ENCODE results near the gene TDO2.
"Not testable (repeated sequence)": the region's sequence is repeated elsewhere in the genome, so short reads cannot be mapped to it uniquely, and the experiment has no call there.

TDO2 gene

GRCh38 chr4:155903453-155903852 is at the start of gene TDO2:
Gene TDO2, plus strand, starts transcription at chr4:155903696. Its CDS starts 63 bp downstream, at chr4:155903759.
- FAIRE-seq: no peak
- DNase-seq (ENCODE audit: low spot score): no peak

GRCh38 chr4:155854582-155855226 is 48.8 kb upstream of the TDO2 start:
- FAIRE-seq: peak; percentile 15
- peak; percentile 47 for DNase-seq (ENCODE audit: low spot score)

GRCh38 chr4:155855897-155856296 is 47.6 kb upstream of the TDO2 start:
- DNase-seq (ENCODE audit: low spot score) (no peak), FAIRE-seq (no peak)

GRCh38 chr4:155866177-155866576 is 37.3 kb upstream of the TDO2 start, which contains the start of gene ASIC5:
Gene ASIC5, minus strand, starts transcription at chr4:155866277. Its CDS starts 51 bp downstream, at chr4:155866226.
- DNase-seq (ENCODE audit: low spot score) (no peak), FAIRE-seq (no peak)

- FAIRE-seq: no peak
Measured at GRCh38 chr4:155875878-155876277, 27.6 kb upstream of the TDO2 start.

GRCh38 chr4:155877971-155878370 is 25.5 kb upstream of the TDO2 start:
- FAIRE-seq (no peak), DNase-seq (ENCODE audit: low spot score) (no peak)

More at GRCh38 chr4:155875878-155876277, 27.6 kb upstream of the TDO2 start:
- no peak for DNase-seq (ENCODE audit: low spot score)

GRCh38 chr4:155878611-155879010 is 24.9 kb upstream of the TDO2 start:
- FAIRE-seq: no peak
- no peak for DNase-seq (ENCODE audit: low spot score)

- DNase-seq (ENCODE audit: low spot score): no peak
- FAIRE-seq: no peak
Measured at GRCh38 chr4:155879767-155880166, 23.7 kb upstream of the TDO2 start.

GRCh38 chr4:155881555-155881954 is 21.9 kb upstream of the TDO2 start:
- FAIRE-seq (no peak), DNase-seq (ENCODE audit: low spot score) (no peak)

GRCh38 chr4:155883895-155884294 is 19.6 kb upstream of the TDO2 start:
- DNase-seq (ENCODE audit: low spot score): no peak
- FAIRE-seq: no peak

GRCh38 chr4:155885666-155886065 is 17.8 kb upstream of the TDO2 start:
- FAIRE-seq (no peak), DNase-seq (ENCODE audit: low spot score) (no peak)

GRCh38 chr4:155887045-155887444 is 16.5 kb upstream of the TDO2 start:
- DNase-seq (ENCODE audit: low spot score): no peak
- no peak for FAIRE-seq

- FAIRE-seq (no peak), DNase-seq (ENCODE audit: low spot score) (no peak)
Measured at GRCh38 chr4:155887847-155888570, 15.5 kb upstream of the TDO2 start.

- DNase-seq (ENCODE audit: low spot score) (peak; percentile 55), FAIRE-seq (peak; percentile 89)
Measured at GRCh38 chr4:155889031-155889793, 14.3 kb upstream of the TDO2 start.

- FAIRE-seq (no peak), DNase-seq (ENCODE audit: low spot score) (no peak)
Measured at GRCh38 chr4:155889946-155890345, 13.6 kb upstream of the TDO2 start.

GRCh38 chr4:155891058-155891457 is 12.4 kb upstream of the TDO2 start:
- FAIRE-seq (no peak), DNase-seq (ENCODE audit: low spot score) (no peak)

GRCh38 chr4:155898371-155898770 is 5.1 kb upstream of the TDO2 start:
- not testable (repeated sequence) for FAIRE-seq; DNase-seq (ENCODE audit: low spot score)

- FAIRE-seq: no peak
- no peak for DNase-seq (ENCODE audit: low spot score)
Measured at GRCh38 chr4:155899891-155900290, 3.6 kb upstream of the TDO2 start.

GRCh38 chr4:155900381-155900780 is 3.1 kb upstream of the TDO2 start:
- DNase-seq (ENCODE audit: low spot score) (peak; percentile 63), FAIRE-seq (peak; percentile 74)

GRCh38 chr4:155901013-155901412 is 2.5 kb upstream of the TDO2 start:
- no peak for FAIRE-seq

GRCh38 chr4:155904331-155904730 is 835 bp downstream of the TDO2 start:
- no peak for DNase-seq (ENCODE audit: low spot score)
- no peak for FAIRE-seq

More at GRCh38 chr4:155901013-155901412, 2.5 kb upstream of the TDO2 start:
- no peak for DNase-seq (ENCODE audit: low spot score)
